HG02623 (cell line): ENCODE data around the gene PARP12.

Source experiments
- ATAC-seq: cut with Tn5 transposase; IDR thresholded peaks from one replicate; pipeline ENCODE4 v1.9.1; 2021; ENCODE audit warnings: moderate library complexity; ENCODE audit not compliant: unreplicated experiment

The PARP12 gene

GRCh38 chr7:140059273-140060242, 3.2 kb downstream of the PARP12 start:
- no peak for ATAC-seq

GRCh38 chr7:140058517-140058916, 4.2 kb downstream of the PARP12 start:
- ATAC-seq, result no peak

GRCh38 chr7:140057143-140057535, 5.6 kb downstream of the PARP12 start:
- ATAC-seq, result no peak

GRCh38 chr7:140056431-140057142, 6.2 kb downstream of the PARP12 start:
- no peak for ATAC-seq

- no peak for ATAC-seq
These were observed 6.9 kb downstream of the PARP12 start for GRCh38 chr7:140055833-140056232.

- no peak for ATAC-seq
These were observed 8.0 kb downstream of the PARP12 start for GRCh38 chr7:140054751-140055150.

- ATAC-seq, result peak; percentile 90
These were observed 8.8 kb downstream of the PARP12 start for GRCh38 chr7:140053812-140054539.

GRCh38 chr7:140051820-140052219, 10.9 kb downstream of the PARP12 start:
- no peak for ATAC-seq

- ATAC-seq, result no peak
These were observed 12.7 kb downstream of the PARP12 start for GRCh38 chr7:140050100-140050499.

GRCh38 chr7:140049339-140050024, 13.3 kb downstream of the PARP12 start:
- ATAC-seq, result no peak

GRCh38 chr7:140048989-140049338, 13.8 kb downstream of the PARP12 start:
- ATAC-seq, result no peak

- no peak for ATAC-seq
These were observed 14.6 kb downstream of the PARP12 start for GRCh38 chr7:140048138-140048537.

GRCh38 chr7:140047197-140047596, 15.6 kb downstream of the PARP12 start:
- no peak for ATAC-seq

- ATAC-seq, result no peak
These were observed 17.1 kb downstream of the PARP12 start for GRCh38 chr7:140045697-140046096.

GRCh38 chr7:140044251-140044650, 18.5 kb downstream of the PARP12 start:
- ATAC-seq, result no peak

- ATAC-seq, result no peak
These were observed 20.4 kb downstream of the PARP12 start for GRCh38 chr7:140042386-140042670.

GRCh38 chr7:140041659-140042385, 20.9 kb downstream of the PARP12 start:
- ATAC-seq, result no peak

- ATAC-seq, result no peak
These were observed 22.9 kb downstream of the PARP12 start for GRCh38 chr7:140039896-140040295.

- no peak for ATAC-seq
These were observed 23.7 kb downstream of the PARP12 start for GRCh38 chr7:140039066-140039465.

- peak; percentile 68 for ATAC-seq
These were observed 26.4 kb downstream of the PARP12 start for GRCh38 chr7:140036224-140036962.
